ENCODE results near the gene ARHGEF16. TPM values are rescaled to one million over a fixed set of nuclear protein-coding genes. Genes with fewer than 3 reads are reported as not detected.
A peak's percentile ranks its signal among the peaks of the same experiment; 100 is the strongest.

The ARHGEF16 gene
- polyA plus RNA-seq, 1 of the 3 experiments (the other 2 are of a cell fraction), result 0.18 TPM

DNA sequence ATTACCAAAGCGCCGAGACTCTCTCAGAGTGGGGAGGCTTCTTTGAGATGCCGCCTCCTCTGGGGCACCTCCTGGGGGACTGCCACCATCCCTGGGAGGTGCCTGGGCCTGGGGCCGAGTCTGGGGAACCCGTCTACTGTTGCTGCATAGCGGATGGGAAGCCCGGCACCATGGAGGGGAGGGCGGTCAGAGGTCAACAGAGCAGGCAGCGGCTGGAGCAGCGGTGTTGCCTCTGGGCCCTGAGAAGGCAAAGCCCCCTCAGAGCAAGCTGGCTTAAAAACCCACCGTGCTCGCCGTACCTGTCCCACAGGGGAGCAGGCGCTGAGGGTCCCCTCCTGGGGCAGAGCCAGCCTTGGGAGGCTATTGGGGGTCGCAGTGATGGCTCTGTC lies 62.0 kb downstream of the ARHGEF16 start:
- WGBS (ENCODE audit: low lambda C conversion rate), result 70% methylated on average over 2 of the region's 15 CpGs
- H3K4me3 ChIP-seq (ENCODE audit: low read depth in 2 of 2, low read length in 1 of 2), result no peak overlapping the region
- POLR2A ChIA-PET, result interaction anchor here (1.0 kb wide), 1 partner anchor 10 kb away, joined by 3 read pairs; no protein-coding TSS in a partner anchor
- H3K9me2 ChIP-seq, result no peaks in the 10 kb centered on the region
- H2AFZ ChIP-seq (ENCODE audit: low read depth), result no peak overlapping the region
- H3F3A ChIP-seq (replicated peaks; ENCODE audit: insufficient read depth), result no peaks in the 10 kb centered on the region
- DNase-seq, result peak; percentile 61
- CTCF ChIA-PET, result interaction anchor here (1.2 to 3.4 kb wide), 10 partner anchors 12 to 112 kb away, joined by 3 to 16 read pairs (median 6); no protein-coding TSS in a partner anchor
- H3K4me1 ChIP-seq (ENCODE audit: control insufficient read depth in 1 of 2, insufficient read depth in 2 of 2, low read depth in 1 of 2, low read length in 1 of 2), result peaks cover 0 to 49% of the 10 kb centered on the region in 2 experiments; a peak in 1 of 4 replicates
- TF ChIP-seq NRF1 (IDR thresholded peaks at IDR 0.05; ENCODE audit: low read depth, low read length) (no peak), TAF1 (IDR thresholded peaks at IDR 0.05; ENCODE audit: borderline replicate concordance, low read depth, low read length) (no peak)
- H3K27me3 ChIP-seq (ENCODE audit: insufficient read depth), result no peaks in the 10 kb centered on the region
- no peaks in the 10 kb centered on the region for H4K20me1 ChIP-seq (ENCODE audit: insufficient read depth)
- H3K9me3 ChIP-seq, result no peaks in the 10 kb centered on the region
- no peak overlapping the region for H3K4me2 ChIP-seq
- peak overlapping the region in 1 of 2 experiments; percentile 93; a peak in 2 of 4 replicates for H3K27ac ChIP-seq (ENCODE audit: low read depth in 2 of 2, low read length in 1 of 2)
- H3K9ac ChIP-seq, result no peak overlapping the region
- H3K79me2 ChIP-seq (ENCODE audit: insufficient read depth), result no peaks in the 10 kb centered on the region
- no peaks in the 10 kb centered on the region for H3K36me3 ChIP-seq (replicated peaks in 1 of 2; ENCODE audit: control insufficient read depth in 1 of 2, insufficient read depth in 2 of 2, low read length in 1 of 2)

DNA sequence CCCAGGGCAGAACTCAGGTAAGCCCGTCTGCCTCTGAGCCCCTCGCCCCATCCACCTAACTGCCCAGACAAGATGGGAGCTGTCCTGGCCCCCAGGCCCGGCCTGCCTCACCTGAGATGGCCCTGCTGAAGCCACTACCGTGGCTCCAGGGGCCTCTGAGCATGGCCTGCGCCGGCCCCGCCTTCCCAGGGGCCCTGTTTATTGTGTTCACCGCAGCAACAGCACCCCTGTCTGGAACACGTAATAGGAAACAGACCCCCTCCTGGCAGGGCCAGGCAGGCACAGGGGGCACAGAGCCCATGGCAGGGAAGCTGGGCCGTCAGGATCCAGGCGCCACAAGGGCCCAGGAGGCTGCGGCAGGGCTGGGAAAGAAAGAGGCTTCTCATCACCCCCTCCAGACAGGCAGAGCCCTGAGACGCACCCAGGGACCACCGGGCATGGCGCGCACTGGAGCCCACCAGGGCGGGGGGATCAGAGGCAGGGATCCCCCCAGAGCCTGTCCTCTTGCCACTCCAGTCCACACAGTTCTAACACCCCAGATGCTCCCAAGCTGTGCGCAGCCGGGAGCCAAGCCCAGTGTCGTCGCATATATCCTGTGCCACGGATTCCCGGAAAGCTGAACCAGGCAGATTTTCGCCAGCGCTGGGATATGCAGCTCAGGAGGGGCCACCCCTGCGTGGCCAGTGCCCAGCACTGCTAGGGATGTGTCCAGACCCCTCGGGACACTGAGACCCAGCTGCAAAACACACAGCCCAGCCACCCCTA lies 62.6 kb downstream of the ARHGEF16 start:
- CTCF ChIA-PET, result interaction anchor here (0.6 to 3.4 kb wide), 21 partner anchors 9 to 103 kb away, joined by 3 to 18 read pairs (median 5); no protein-coding TSS in a partner anchor
- TF ChIP-seq RFX5 (IDR thresholded peaks at IDR 0.05; ENCODE audit: low read length) (0 out of 2 replicates have a peak, but pooled peaks have one; percentile 22), MEF2A (IDR thresholded peaks at IDR 0.05; ENCODE audit: borderline replicate concordance, low read depth) (no peak), NFIC (IDR thresholded peaks at IDR 0.05; ENCODE audit: borderline replicate concordance) (no peak), MXI1 (IDR thresholded peaks at IDR 0.05; ENCODE audit: low read depth, low read length) (peak; percentile 71), RXRA (IDR thresholded peaks at IDR 0.05; ENCODE audit: borderline replicate concordance, low read depth) (no peak), TAF1 (IDR thresholded peaks at IDR 0.05; ENCODE audit: borderline replicate concordance, low read depth, low read length) (no peak), TCF12 (IDR thresholded peaks at IDR 0.05) (no peak), CHD2 (IDR thresholded peaks at IDR 0.05; ENCODE audit: low read length, partially characterized antibody) (peak; percentile 45), GATA2 (CRISPR knock-in tag; IDR thresholded peaks at IDR 0.05) (no peak), JUND (IDR thresholded peaks at IDR 0.05) (no peak), RCOR1 (IDR thresholded peaks at IDR 0.05; ENCODE audit: low read length) (0 out of 2 replicates have a peak, but pooled peaks have one; percentile 36), ELF1 (IDR thresholded peaks at IDR 0.05) (no peak), FOXM1 (IDR thresholded peaks at IDR 0.05; ENCODE audit: low read depth) (no peak), SMC3 (IDR thresholded peaks at IDR 0.05; ENCODE audit: low read depth, low read length) (peak; percentile 24; the same call in 1 of the 2 replicates), EZH2phosphoT487 (IDR thresholded peaks at IDR 0.05; ENCODE audit: borderline replicate concordance, low read depth) (no peak), NRF1 (IDR thresholded peaks at IDR 0.05; ENCODE audit: low read depth, low read length) (0 out of 2 replicates have a peak, but pooled peaks have one; percentile 9), FOXJ3 (CRISPR knock-in tag; IDR thresholded peaks at IDR 0.05) (peak; percentile 95), EP300 (IDR thresholded peaks at IDR 0.05; ENCODE audit: borderline replicate concordance in 1 of 2, low read depth in 1 of 2, low read length in 1 of 2) (peak in 1 of 2 experiments; percentile 84; a peak in 2 of 4 replicates)
- TF ChIP-seq, protein P1, sequence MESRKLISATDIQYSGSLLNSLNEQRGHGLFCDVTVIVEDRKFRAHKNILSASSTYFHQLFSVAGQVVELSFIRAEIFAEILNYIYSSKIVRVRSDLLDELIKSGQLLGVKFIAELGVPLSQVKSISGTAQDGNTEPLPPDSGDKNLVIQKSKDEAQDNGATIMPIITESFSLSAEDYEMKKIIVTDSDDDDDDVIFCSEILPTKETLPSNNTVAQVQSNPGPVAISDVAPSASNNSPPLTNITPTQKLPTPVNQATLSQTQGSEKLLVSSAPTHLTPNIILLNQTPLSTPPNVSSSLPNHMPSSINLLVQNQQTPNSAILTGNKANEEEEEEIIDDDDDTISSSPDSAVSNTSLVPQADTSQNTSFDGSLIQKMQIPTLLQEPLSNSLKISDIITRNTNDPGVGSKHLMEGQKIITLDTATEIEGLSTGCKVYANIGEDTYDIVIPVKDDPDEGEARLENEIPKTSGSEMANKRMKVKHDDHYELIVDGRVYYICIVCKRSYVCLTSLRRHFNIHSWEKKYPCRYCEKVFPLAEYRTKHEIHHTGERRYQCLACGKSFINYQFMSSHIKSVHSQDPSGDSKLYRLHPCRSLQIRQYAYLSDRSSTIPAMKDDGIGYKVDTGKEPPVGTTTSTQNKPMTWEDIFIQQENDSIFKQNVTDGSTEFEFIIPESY (IDR thresholded peaks at IDR 0.05; ENCODE audit: borderline replicate concordance, low read depth), result no peak
- TF ChIP-seq, protein P2, sequence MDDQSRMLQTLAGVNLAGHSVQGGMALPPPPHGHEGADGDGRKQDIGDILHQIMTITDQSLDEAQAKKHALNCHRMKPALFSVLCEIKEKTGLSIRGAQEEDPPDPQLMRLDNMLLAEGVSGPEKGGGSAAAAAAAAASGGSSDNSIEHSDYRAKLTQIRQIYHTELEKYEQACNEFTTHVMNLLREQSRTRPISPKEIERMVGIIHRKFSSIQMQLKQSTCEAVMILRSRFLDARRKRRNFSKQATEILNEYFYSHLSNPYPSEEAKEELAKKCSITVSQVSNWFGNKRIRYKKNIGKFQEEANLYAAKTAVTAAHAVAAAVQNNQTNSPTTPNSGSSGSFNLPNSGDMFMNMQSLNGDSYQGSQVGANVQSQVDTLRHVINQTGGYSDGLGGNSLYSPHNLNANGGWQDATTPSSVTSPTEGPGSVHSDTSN (IDR thresholded peaks at IDR 0.05), result no peak
- TF ChIP-seq, protein P3, sequence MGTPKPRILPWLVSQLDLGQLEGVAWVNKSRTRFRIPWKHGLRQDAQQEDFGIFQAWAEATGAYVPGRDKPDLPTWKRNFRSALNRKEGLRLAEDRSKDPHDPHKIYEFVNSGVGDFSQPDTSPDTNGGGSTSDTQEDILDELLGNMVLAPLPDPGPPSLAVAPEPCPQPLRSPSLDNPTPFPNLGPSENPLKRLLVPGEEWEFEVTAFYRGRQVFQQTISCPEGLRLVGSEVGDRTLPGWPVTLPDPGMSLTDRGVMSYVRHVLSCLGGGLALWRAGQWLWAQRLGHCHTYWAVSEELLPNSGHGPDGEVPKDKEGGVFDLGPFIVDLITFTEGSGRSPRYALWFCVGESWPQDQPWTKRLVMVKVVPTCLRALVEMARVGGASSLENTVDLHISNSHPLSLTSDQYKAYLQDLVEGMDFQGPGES (IDR thresholded peaks at IDR 0.05; ENCODE audit: low read depth, low read length), result no peak

More for the DNA sequence above, 62.6 kb downstream of the ARHGEF16 start:
- Histone ChIP-seq H3K9me2 (no peaks in the 10 kb centered on the region), H3K4me3 (ENCODE audit: low read depth in 2 of 2, low read length in 1 of 2) (no peak overlapping the region), H3K27ac (ENCODE audit: low read depth in 2 of 2, low read length in 1 of 2) (peak overlapping the region in 1 of 2 experiments; percentile 93; a peak in 2 of 4 replicates), H2AFZ (ENCODE audit: low read depth) (no peak overlapping the region), H3K27me3 (ENCODE audit: insufficient read depth) (no peaks in the 10 kb centered on the region), H3K9me3 (no peaks in the 10 kb centered on the region), H3K4me2 (no peak overlapping the region), H3K36me3 (replicated peaks in 1 of 2; ENCODE audit: control insufficient read depth in 1 of 2, insufficient read depth in 2 of 2, low read length in 1 of 2) (no peaks in the 10 kb centered on the region), H4K20me1 (ENCODE audit: insufficient read depth) (no peaks in the 10 kb centered on the region), H3K79me2 (ENCODE audit: insufficient read depth) (no peaks in the 10 kb centered on the region), H3F3A (replicated peaks; ENCODE audit: insufficient read depth) (no peaks in the 10 kb centered on the region), H3K4me1 (ENCODE audit: control insufficient read depth in 1 of 2, insufficient read depth in 2 of 2, low read depth in 1 of 2, low read length in 1 of 2) (peaks cover 0 to 49% of the 10 kb centered on the region in 2 experiments; a peak in 1 of 4 replicates), H3K9ac (no peak overlapping the region)
- peak; percentile 95 for DNase-seq
- POLR2A ChIA-PET, result interaction anchor here (0.8 to 1.2 kb wide), 4 partner anchors 9 to 1322 kb away, joined by 3 to 4 read pairs (median 3); no protein-coding TSS in a partner anchor
- WGBS (ENCODE audit: low lambda C conversion rate), result 33% methylated on average over 1 of the region's 27 CpGs

Measured in SK-N-SH (cell line).